K562 (cell line): ENCODE measurements around the gene DOCK1.

Source experiments
- CTCF ChIP-seq, 3 experiments: IDR thresholded peaks in 2 of 3; conservative IDR thresholded peaks in 1 of 3; 2 replicates each; pipeline ENCODE4 v1.5.1; 2011 to 2012; ENCODE audit warnings: low read length in 3 of 3, mild to moderate bottlenecking in 3 of 3, control low read depth in 2 of 3, improper control_type of control experiment in 1 of 3, inconsistent platforms in 1 of 3, low read depth in 1 of 3, mixed read lengths in 1 of 3, moderate library complexity in 1 of 3; ENCODE audit not compliant: insufficient read depth in 2 of 3
- FOXK1 ChIP-seq: sonication (generic); formaldehyde crosslinking; IDR thresholded peaks from 2 replicates; pipeline ENCODE4 v1.8.0; 2022; ENCODE audit warnings: missing genetic modification reagents, mild to moderate bottlenecking, borderline replicate concordance
- HDAC2 ChIP-seq: fragments of 450-650 bp; IDR thresholded peaks from 2 replicates; pipeline ENCODE4 v1.6.1; 2016; ENCODE audit warnings: mild to moderate bottlenecking
- JUND ChIP-seq, 2 experiments: IDR thresholded peaks; 2 replicates in 1 of 2; 3 replicates in 1 of 2; pipeline ENCODE4 v1.6.1; 2011; ENCODE audit warnings: borderline replicate concordance in 2 of 2, low read depth in 2 of 2, low read length in 2 of 2, improper control_type of control experiment in 1 of 2, missing biosample characterization in 1 of 2, missing genetic modification characterization in 1 of 2, missing genetic modification reagents in 1 of 2
- NFYB ChIP-seq: IDR thresholded peaks from 2 replicates; pipeline ENCODE4 v1.6.1; 2011; ENCODE audit warnings: mild to moderate bottlenecking, moderate library complexity; ENCODE audit not compliant: insufficient read length; ENCODE audit errors: extremely low read depth
- SRSF9 ChIP-seq: fragments of 200-400 bp; formaldehyde crosslinking; IDR thresholded peaks from 2 replicates; pipeline ENCODE4 v1.6.1; 2017; ENCODE audit warnings: low read depth, low read length, borderline replicate concordance
- TSHZ1 ChIP-seq: fragments of 250-450 bp; sonication (Bioruptor Pico); IDR thresholded peaks from 2 replicates; pipeline ENCODE4 v1.4.0; 2020; ENCODE audit warnings: mild to moderate bottlenecking, moderate library complexity
- ZNF274 ChIP-seq: IDR thresholded peaks from 2 replicates; pipeline ENCODE4 v1.6.1; 2011; ENCODE audit warnings: low read depth, mild to moderate bottlenecking, low read length, moderate library complexity, borderline replicate concordance
- ZNF696 ChIP-seq: fragments of 250-450 bp; sonication (Bioruptor Pico); conservative IDR thresholded peaks from 2 replicates; pipeline ENCODE4 v1.4.0; 2020; ENCODE audit warnings: mild to moderate bottlenecking, moderate library complexity
- ZNF717 ChIP-seq: fragments of 250-450 bp; sonication (Bioruptor Pico); IDR thresholded peaks from 2 replicates; pipeline ENCODE4 v1.5.0; 2021

DNA sequence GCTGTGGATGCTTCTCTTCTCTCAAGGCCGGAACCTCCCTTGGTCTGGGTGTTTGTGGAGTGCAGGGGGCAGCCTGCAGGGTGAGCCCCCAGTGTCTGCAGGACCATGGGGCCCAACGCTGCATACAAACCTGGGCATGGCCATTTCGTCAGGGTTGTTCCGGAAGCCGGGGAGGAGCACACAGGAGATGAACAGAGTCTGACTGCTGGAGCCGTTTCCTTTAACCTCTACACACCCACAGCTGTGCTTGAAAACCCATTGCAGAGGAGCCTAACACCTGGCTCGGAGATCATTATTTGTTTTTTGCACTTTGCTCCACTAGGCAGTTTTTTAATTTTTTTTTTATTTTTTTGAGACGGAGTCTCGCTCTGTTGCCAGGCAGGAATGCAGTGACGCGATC lies 458.8 kb downstream of the DOCK1 start:
- no peak for TF ChIP-seq CTCF (IDR thresholded peaks at IDR 0.05 in 2 of 3, conservative IDR thresholded peaks at IDR 0.05 in 1 of 3; ENCODE audit: insufficient read depth in 2 of 3, low read depth in 1 of 3, low read length in 3 of 3)
- no peak for TF ChIP-seq ZNF274
- TF ChIP-seq JUND (IDR thresholded peaks at IDR 0.05; ENCODE audit: borderline replicate concordance, low read depth, low read length), result no peak
- no peak for TF ChIP-seq JUND (tag; IDR thresholded peaks at IDR 0.05; ENCODE audit: borderline replicate concordance, low read depth, low read length)
- TF ChIP-seq NFYB, result no peak
- TF ChIP-seq SRSF9, result no peak
- TF ChIP-seq HDAC2, result no peak
- TF ChIP-seq ZNF717 (CRISPR knock-in tag), result no peak
- no peak for TF ChIP-seq TSHZ1
- no peak for TF ChIP-seq FOXK1 (CRISPR knock-in tag)
- TF ChIP-seq ZNF696 (CRISPR knock-in tag), result no peak
